Stimulated activated CD4-positive, alpha-beta T cell treated with anti-CD3 and anti-CD28 coated beads, Interleukin-4, amount 100 ng/mL, for 4 hours (primary cell): ENCODE results near the gene OR1F1.
"Not testable (repeated sequence)": the region's sequence is repeated elsewhere in the genome, so short reads cannot be mapped to it uniquely, and the experiment has no call there.

ENCODE experiments used
- DNase-seq, 2 experiments: peaks; one replicate each; pipeline ENCODE4 v3.0.0-alpha.2; 2020

OR1F1 gene

GRCh38 chr16:3205939-3206338, 17.9 kb downstream of the OR1F1 start:
- not testable (repeated sequence) for DNase-seq

GRCh38 chr16:3207086-3207953, 19.3 kb downstream of the OR1F1 start:
- DNase-seq: no peak

- no peak for DNase-seq
These were observed 24.0 kb downstream of the OR1F1 start for GRCh38 chr16:3212006-3212405.

GRCh38 chr16:3212567-3212966, 24.6 kb downstream of the OR1F1 start:
- DNase-seq: no peak

- peak in 1 of 2 experiments; percentile 6 for DNase-seq
These were observed 27.0 kb downstream of the OR1F1 start for GRCh38 chr16:3214904-3215600.

GRCh38 chr16:3215601-3216262, 27.7 kb downstream of the OR1F1 start:
- DNase-seq: no peak

- no peak for DNase-seq
These were observed 28.2 kb downstream of the OR1F1 start for GRCh38 chr16:3216263-3216640.

GRCh38 chr16:3220839-3221238, 32.8 kb downstream of the OR1F1 start:
- no peak for DNase-seq

GRCh38 chr16:3223913-3224515, 36.0 kb downstream of the OR1F1 start:
- no peak for DNase-seq

GRCh38 chr16:3234543-3234856, 46.5 kb downstream of the OR1F1 start:
- DNase-seq: no peak

GRCh38 chr16:3234857-3235561, 47.0 kb downstream of the OR1F1 start, which contains the start of gene ZNF200:
ZNF200 (minus strand) TSS chr16:3235158; CDS start chr16:3233755, 1,403 bp downstream.
- DNase-seq: peak; percentile 90 to 91

GRCh38 chr16:3235856-3236669, 48.1 kb downstream of the OR1F1 start:
- peak; percentile 17 to 55 for DNase-seq

GRCh38 chr16:3241761-3242160, 53.8 kb downstream of the OR1F1 start:
- DNase-seq: no peak

GRCh38 chr16:3242709-3243108, 54.7 kb downstream of the OR1F1 start:
- DNase-seq: no peak

- DNase-seq: no peak
These were observed 55.9 kb downstream of the OR1F1 start for GRCh38 chr16:3243882-3244281.

GRCh38 chr16:3246002-3246401, 58.0 kb downstream of the OR1F1 start:
- no peak for DNase-seq

- DNase-seq: no peak
These were observed 58.9 kb downstream of the OR1F1 start for GRCh38 chr16:3246876-3247275.

- no peak for DNase-seq
These were observed 60.6 kb downstream of the OR1F1 start for GRCh38 chr16:3248596-3248995.

GRCh38 chr16:3249020-3249419, 61.0 kb downstream of the OR1F1 start:
- DNase-seq: no peak

GRCh38 chr16:3249451-3249850, 61.4 kb downstream of the OR1F1 start:
- DNase-seq: no peak

GRCh38 chr16:3252967-3253366, 65.0 kb downstream of the OR1F1 start:
- no peak for DNase-seq

GRCh38 chr16:3254309-3254708, 66.3 kb downstream of the OR1F1 start:
- DNase-seq: no peak
